Measurements from ENCODE around the gene AMMECR1. TPM values are rescaled to one million over a fixed set of nuclear protein-coding genes. Genes with fewer than 3 reads are reported as not detected.

The AMMECR1 gene
- total and polyA plus RNA-seq, 10 donors: 1.7 to 15.6 (median 9.6) TPM

GRCh38 chrX:110153896-110154295, 164.0 kb downstream of the AMMECR1 start:
- no peaks in the 10 kb centered on the region for H3K4me1 ChIP-seq
- no peak overlapping the region for H3K27ac ChIP-seq
- no peak for DNase-seq
- H3K36me3 ChIP-seq: peaks cover 0 to 6% (median 0%) of the 10 kb centered on the region in 6 donors
- TF ChIP-seq POLR2A (IDR thresholded peaks at IDR 0.05): no peak
- no peak for TF ChIP-seq POLR2AphosphoS5 (IDR thresholded peaks at IDR 0.05)
- no peak for TF ChIP-seq CTCF (IDR thresholded peaks at IDR 0.05 in 8 of 11, conservative IDR thresholded peaks at IDR 0.05 in 3 of 11)
- no peaks in the 10 kb centered on the region for H3K27me3 ChIP-seq (replicated peaks in 1 of 7)
- H3K9me3 ChIP-seq: no peaks in the 10 kb centered on the region
- intact Hi-C loops (cut with DNase I; ENCODE audit: low total_unique reads): loop anchor here (10.0 kb wide), 1 partner anchor 701 kb away; no protein-coding TSS in a partner anchor
- WGBS, 5 donors: 70 to 91% (median 73%) methylated on average over 2 of the region's 2 CpGs
- H3K4me3 ChIP-seq: no peak overlapping the region

DNA sequence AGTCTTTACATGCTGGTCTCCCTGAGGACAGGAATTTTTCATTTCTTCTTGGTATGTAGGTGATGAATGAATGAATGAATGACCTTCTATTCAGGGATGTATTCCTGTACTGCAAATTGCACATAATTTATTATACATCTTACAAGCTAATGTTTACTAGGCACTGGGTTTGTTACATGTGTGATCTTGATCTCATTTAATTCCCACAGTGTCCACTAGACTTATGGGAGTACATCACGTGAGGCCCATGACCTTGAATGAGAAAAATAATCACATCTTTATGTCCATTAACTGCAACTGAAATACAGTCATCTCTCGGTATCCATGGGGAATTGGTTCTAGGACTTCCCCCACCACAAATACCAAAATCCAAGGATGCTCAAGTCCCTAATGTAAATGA, 164.6 kb downstream of the AMMECR1 start:
- H3K27ac ChIP-seq: no peak overlapping the region
- no peaks in the 10 kb centered on the region for H3K4me1 ChIP-seq
- no peaks in the 10 kb centered on the region for H3K27me3 ChIP-seq (replicated peaks in 1 of 7)
- H3K4me3 ChIP-seq: no peak overlapping the region
- TF ChIP-seq POLR2AphosphoS5 (IDR thresholded peaks at IDR 0.05) (no peak), CTCF (IDR thresholded peaks at IDR 0.05 in 8 of 11, conservative IDR thresholded peaks at IDR 0.05 in 3 of 11) (no peak), POLR2A (IDR thresholded peaks at IDR 0.05) (no peak)
- WGBS, 5 donors: 70 to 94% (median 90%) methylated on average over 2 of the region's 2 CpGs
- intact Hi-C loops (cut with DNase I; ENCODE audit: low total_unique reads): loop anchor here (10.0 kb wide), 1 partner anchor 702 kb away; no protein-coding TSS in a partner anchor
- H3K36me3 ChIP-seq: peaks cover 0 to 6% (median 0%) of the 10 kb centered on the region in 6 donors
- no peak for DNase-seq
- H3K9me3 ChIP-seq: no peaks in the 10 kb centered on the region

DNA sequence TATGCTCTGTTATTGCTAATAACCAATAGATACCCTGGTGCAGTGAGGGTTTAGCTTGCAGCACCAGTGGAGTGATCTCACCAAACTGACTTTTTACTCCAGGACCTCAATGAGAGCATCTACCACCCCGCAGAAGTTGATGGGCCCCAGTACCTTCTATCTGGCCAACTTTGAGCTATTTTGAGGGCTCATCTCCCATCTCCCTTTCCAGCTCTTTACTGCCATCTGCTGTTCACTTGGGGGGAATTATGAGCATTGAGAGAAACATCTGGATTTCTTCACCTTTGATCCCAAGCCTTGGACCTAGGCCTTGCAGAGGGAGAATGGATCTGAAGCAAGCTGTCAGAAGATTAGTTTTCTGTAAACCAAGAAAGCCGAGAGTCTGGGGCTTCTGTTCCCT, 171.4 kb downstream of the AMMECR1 start:
- 11 to 46% (median 27%) methylated on average over 2 of the region's 2 CpGs for WGBS, 5 donors
- Histone ChIP-seq H3K9me3 (no peaks in the 10 kb centered on the region), H3K36me3 (peaks cover 0 to 9% (median 0%) of the 10 kb centered on the region in 6 donors), H3K27ac (no peak overlapping the region), H3K4me1 (peaks cover 0 to 13% (median 7%) of the 10 kb centered on the region in 6 donors), H3K4me3 (no peak overlapping the region), H3K27me3 (replicated peaks in 1 of 7) (no peaks in the 10 kb centered on the region)
- TF ChIP-seq CTCF (IDR thresholded peaks at IDR 0.05 in 8 of 11, conservative IDR thresholded peaks at IDR 0.05 in 3 of 11): peak in 10 of 11 experiments; percentile 34 to 71 (median 60)
- TF ChIP-seq POLR2A (IDR thresholded peaks at IDR 0.05): no peak
- DNase-seq: no peak
- intact Hi-C loops (cut with DNase I; ENCODE audit: low total_unique reads): loop anchor here (10.0 kb wide), 1 partner anchor 242 kb away; no protein-coding TSS in a partner anchor

- 20 to 28% (median 23%) methylated on average over 4 of the region's 4 CpGs for WGBS, 5 donors
- Histone ChIP-seq H3K9me3 (no peaks in the 10 kb centered on the region), H3K36me3 (peaks cover 0 to 9% (median 0%) of the 10 kb centered on the region in 6 donors), H3K4me1 (peaks cover 0 to 13% (median 7%) of the 10 kb centered on the region in 6 donors), H3K4me3 (no peak overlapping the region), H3K27ac (peak overlapping the region in 1 of 8 donors; percentile 37), H3K27me3 (replicated peaks in 1 of 7) (no peaks in the 10 kb centered on the region)
- intact Hi-C loops (cut with DNase I; ENCODE audit: low total_unique reads): loop anchor here (10.0 kb wide), 1 partner anchor 241 kb away; no protein-coding TSS in a partner anchor
- DNase-seq: no peak
- TF ChIP-seq CTCF (IDR thresholded peaks at IDR 0.05 in 8 of 11, conservative IDR thresholded peaks at IDR 0.05 in 3 of 11): peak in 9 of 11 experiments; percentile 37 to 65 (median 52)
- TF ChIP-seq POLR2A (IDR thresholded peaks at IDR 0.05): no peak
These were observed 172.0 kb downstream of the AMMECR1 start for GRCh38 chrX:110145854-110146253.
